Stimulated activated naive CD4-positive, alpha-beta T cell treated with Interleukin-2 at 50 U/mL for 16 hours (primary cell): ENCODE data around the gene NKX2-1.

ENCODE experiments used
- DNase-seq: peaks from one replicate; lab custom pipeline; 2025; lab: John Stamatoyannopoulos, UW

Gene NKX2-1

DNA sequence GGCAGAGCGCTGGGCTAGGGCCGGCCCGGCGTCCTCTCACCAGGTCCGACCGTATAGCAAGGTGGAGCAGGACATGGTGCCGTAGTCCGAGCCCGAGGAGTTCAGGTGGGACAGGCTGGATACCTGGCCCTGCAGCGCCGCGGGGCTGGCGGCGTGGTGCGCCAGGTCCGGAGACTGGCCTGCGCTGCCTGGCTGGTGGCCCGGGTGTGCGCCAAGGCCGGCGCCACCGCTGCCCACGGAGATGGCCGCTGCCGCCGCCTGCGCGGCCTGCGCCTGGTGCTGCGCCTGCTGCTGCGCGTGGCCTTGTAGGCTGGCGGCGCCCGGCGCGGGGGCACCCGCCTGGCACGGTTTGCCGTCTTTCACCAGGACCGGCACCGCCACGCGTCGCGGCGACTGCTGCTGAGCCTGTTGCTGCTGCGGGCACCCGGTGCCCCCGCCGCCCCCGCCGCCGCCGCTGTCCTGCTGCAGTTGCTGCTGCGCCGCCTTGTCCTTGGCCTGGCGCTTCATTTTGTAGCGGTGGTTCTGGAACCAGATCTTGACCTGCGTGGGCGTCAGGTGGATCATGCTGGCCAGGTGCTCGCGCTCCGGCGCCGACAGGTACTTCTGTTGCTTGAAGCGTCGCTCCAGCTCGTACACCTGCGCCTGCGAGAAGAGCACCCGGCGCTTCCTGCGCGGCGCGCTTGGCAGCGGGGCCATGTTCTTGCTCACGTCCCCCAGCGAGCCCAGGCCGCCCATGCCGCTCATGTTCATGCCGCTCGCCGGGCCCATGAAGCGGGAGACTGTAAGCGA, 2.6 kb downstream of the NKX2-1 start:
- no peak for DNase-seq

DNA sequence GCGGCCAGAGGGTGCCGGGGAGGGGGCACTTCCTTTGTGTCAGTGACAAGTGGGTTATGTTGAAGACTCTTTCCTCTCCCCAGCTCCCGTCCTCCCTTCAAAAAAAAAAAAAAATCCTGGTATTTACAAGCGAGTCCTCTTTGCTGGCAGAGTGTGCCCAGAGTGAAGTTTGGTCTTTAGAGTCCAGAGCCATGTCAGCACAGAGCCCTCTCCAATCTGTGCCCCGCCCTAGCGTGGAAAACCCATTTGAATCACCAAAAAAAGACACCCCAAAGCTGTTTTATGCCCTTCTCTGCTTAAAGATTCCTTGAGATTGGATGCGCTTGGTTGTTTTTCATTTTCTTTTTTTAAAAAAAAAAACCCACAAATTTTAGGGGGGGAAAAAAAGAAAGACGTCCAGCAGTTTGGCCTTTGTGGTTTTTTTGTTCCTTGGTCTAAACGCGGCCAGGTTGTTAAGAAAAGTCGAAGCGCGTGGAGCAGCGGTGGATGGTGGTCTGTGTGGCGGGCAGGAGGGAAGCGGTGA, 3.3 kb downstream of the NKX2-1 start:
- DNase-seq = no peak

- DNase-seq = no peak
These were observed 3.9 kb downstream of the NKX2-1 start for GRCh38 chr14:36515896-36516718.

GRCh38 chr14:36515105-36515593, 4.9 kb downstream of the NKX2-1 start:
- DNase-seq = no peak

DNA sequence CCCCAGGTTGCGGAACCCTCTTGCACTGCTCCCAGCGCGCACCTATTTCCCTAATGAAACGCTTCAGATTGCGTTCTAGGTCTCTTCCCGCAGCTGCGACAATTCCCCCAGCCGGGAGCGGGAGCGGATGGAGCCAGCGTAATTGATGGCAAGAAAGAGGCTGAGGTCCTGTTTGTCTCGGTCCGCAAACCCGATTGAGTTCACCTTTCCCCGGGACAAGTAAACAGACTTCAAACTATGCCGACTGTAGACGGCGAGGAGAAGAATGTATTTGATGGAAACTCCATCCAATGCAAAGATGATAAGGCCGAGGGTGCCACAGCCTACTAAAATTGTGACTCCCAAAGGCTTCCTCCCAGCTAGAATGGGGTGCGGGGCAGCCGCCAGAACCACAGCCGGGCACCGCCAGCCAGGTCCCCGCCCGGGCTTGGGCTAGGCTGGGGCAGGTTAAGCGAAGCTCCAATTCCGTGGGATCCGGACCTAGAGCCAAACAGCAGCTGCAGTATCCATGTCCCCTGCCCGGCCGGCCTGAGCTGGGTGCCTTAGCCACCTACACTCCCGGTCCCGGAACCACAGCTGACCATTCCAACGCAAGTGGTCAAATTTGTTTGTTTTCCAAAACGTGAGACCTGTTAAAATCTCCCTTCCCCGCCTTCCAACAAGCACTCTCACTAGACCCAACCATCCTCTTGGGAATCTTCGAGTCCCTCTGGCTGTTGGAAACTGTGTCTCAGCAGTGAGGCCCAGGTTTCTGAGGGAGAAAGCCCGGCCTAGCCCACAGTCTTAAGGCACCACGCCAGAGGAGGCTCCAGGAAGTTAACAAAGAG, 5.5 kb downstream of the NKX2-1 start:
- DNase-seq = no peak

GRCh38 chr14:36513451-36514277, 6.4 kb downstream of the NKX2-1 start:
- DNase-seq = no peak

- no peak for DNase-seq
These were observed 7.0 kb downstream of the NKX2-1 start for GRCh38 chr14:36513012-36513420.

DNA sequence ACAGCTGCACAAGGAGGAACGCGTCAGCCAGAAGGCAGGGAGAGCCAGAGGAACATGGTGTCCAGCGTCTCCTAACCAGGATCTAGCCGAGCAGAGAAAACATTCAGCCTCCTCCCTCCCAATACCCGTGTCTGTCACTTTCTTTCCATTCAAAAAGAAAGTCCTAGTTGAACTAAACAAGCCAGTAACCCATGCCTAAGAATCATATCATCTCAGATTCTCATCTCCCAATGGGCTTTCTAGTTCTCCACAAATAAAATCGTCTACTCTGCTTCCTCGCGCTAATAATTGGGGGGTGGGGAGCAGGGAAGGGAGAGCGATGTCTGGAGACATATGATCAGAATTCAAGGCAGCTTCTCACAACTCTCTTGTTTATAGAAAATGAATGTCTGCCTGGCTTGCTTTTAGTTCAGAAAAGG, 7.4 kb downstream of the NKX2-1 start:
- DNase-seq = no peak

DNA sequence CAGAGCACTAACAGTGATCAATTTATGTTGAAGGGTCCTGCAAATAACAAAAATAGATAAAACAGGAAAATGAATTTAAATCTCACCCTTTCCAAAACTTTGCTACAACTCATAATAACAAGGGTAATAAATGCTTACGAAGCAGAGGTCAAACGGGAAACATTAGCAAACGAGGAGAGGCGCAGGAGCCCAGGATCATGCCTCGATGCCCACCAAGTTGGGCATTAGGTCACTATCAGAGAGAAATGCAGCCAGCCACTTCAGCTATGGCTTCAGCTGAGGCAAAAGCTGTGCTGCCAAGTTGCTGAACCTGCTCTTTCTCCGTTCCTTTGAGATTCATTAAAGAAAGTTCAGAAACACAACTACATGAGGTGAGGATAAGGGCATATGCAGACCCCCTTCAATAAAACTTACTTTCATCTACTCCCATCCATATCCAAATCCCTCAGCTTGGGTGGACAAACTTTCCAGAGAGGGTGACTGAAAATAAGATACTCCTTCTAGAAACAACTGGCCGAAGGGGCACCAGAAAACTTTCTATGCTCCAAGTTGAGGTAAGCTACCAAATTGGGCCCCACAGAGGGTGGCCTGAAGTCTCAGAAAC, 7.9 kb downstream of the NKX2-1 start:
- DNase-seq = no peak

DNA sequence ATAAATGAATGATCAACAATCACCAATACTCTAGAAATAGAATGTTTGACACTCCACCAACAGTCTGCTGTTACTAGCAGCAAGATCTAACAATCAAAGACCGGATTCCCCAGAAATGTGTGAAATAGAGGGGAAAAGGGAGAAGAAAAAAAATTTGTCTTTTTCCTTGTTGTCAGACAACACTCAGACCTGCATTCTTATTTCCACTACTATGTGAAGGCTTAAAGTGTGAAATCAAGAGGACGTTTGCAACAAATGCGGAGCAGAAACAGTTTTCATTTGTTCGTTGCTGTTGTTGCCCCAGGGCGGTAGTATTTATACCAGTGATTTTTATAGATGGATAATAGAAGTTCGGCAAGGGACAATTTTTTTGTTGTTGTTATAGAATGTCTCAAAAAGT, 9.2 kb downstream of the NKX2-1 start:
- DNase-seq = no peak

- DNase-seq = no peak
These were observed 9.8 kb downstream of the NKX2-1 start for GRCh38 chr14:36510078-36510799.

DNA sequence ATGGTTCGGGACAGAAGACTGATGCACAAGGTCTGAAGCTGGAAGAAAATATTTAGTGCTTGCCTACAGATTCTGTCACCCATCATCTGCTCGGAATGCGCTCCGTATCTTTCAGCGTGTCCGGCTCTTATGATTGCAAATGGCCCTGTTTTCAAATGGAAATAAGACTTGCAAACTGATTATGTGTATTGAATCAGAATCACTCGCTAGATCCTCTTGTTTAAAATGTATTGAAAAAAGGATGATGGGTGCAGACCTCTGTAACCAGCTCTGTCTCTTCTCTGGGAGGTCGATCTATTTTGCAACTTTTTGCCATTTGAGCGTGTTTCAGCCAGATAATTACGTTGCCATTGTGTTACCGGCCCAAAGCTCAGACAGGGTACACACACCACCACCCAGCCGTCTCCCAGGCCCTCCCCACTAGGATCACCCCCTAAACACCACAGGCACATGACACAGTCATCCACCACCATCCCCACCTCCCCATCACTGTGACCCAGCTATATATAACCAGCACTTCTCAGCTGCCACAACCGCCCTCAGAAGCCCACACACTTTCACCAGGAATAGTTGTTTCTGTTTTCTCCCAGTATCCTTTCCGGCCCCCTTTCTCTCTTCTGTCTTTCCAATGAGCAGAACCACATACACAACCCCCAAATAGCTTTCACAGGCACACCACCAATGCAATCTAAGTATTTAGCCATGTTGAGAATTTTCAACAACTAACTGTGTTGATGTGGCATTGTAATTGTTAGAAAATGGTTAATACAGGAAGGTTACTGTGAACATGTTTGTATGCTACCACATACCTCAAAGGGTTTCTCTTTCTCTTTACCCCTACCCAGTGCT, 10.7 kb downstream of the NKX2-1 start:
- DNase-seq = no peak

GRCh38 chr14:36508418-36509068, 11.5 kb downstream of the NKX2-1 start:
- DNase-seq = no peak

DNA sequence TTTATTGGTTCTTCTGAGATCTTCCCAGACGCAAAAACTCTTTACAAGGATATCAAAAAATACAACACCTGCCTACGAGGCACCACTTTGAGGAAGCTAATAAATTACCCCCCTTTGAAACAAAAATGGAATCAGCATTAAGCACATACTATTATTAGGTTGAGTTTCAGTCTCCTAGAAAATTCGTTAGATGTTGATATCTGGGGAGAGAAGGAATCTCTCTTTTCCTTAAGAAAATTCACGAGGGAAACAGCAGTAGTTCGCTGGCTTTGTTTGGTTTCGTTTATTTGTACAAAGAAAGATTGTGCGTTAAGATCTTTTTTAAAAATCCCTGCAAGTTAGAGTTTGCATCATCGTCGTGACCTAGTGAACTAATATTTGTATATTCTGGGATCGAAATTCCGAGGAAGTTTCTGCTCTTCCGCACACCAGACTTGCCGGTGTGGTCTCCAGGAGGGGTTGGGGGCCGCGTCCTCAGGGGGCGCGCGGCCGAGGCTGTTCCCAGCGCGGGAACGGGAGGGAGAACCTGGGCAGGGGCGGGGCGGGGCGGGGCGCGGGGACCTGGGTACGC, 12.1 kb downstream of the NKX2-1 start:
- DNase-seq = no peak

- DNase-seq = no peak
These were observed 13.1 kb downstream of the NKX2-1 start for GRCh38 chr14:36506732-36507614.

DNA sequence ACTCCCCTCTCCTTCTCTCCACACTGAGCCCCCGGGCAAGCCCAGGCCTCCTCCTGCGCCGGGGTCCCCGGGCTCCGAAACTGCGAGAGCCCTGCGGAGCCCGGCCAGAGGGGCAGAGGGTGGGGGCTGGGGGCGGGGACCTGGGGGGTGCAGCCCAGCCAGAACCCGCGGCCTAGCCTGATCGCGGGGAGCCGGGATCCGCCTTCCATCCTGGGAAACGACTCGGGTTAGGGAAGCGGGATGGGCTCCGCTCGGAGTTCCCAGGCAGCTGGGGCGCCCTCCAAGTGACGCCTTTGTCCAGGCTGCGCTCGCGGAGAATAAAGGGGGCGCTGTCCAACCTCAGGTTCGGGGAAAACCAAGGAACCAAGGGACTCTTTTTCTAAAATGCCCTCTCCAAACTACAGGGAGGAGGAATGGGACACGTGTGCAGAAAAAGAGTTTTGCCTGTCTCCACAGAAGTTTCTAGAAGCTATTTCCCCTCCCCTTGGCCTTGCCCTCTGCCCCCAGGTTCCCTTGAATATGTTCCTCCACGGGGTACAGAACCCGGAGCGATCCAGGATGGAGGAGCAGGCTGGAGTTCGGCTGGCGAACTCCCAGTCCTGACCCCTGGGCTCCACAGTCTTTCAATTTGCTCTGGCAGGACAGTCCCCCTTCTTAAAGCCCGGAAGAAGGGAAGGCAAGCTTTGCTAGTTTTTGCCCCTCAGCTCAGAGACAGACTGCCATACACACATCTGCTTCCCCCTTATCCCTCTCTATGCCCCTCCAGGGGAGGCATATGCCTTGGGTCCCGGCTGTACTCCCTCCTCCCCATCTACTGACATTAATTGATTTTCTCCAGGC, 13.9 kb downstream of the NKX2-1 start:
- no peak for DNase-seq
